Lower leg skin (tissue), 4 donors: ENCODE results near the gene NFKBIE. TPM values are rescaled to one million over a fixed set of nuclear protein-coding genes. Genes with fewer than 3 reads are reported as not detected.

Source experiments
- DNase-seq, 2 donors: peaks; one replicate each; pipeline ENCODE4 v3.0.0-alpha.2; 2019; ENCODE audit warnings: low spot score in 2 of 2
- H3K4me3 ChIP-seq: fragments of 200-600 bp; sonication (generic); 2 replicates; pipeline ENCODE4 v1.5.1; 2017; ENCODE audit warnings: mild to moderate bottlenecking, low read depth; ENCODE audit not compliant: poor library complexity, severe bottlenecking
- CTCF ChIP-seq, 3 donors: fragments of 450-650 bp; IDR thresholded peaks; one replicate each; pipeline ENCODE4 v1.5.1; 2016; ENCODE audit warnings: antibody characterized with exemption in 3 of 3, mild to moderate bottlenecking in 3 of 3, moderate library complexity in 2 of 3
- POLR2A ChIP-seq, 2 donors: fragments of 450-650 bp; IDR thresholded peaks; one replicate each; pipeline ENCODE4 v1.6.1; 2016 to 2017; ENCODE audit warnings: antibody characterized with exemption in 2 of 2, mild to moderate bottlenecking in 1 of 2, moderate library complexity in 1 of 2
- WGBS, 2 donors: methylation state at CpG; one replicate each; pipeline ENCODE4 v1.1.5; 2018; 5-methylcytosine and 5-hydroxymethylcytosine counted together
- intact Hi-C: fragments of 100-400 bp; cut with DNase I; formaldehyde crosslinking; loops from one replicate; pipeline ENCODE4 v1.15.0; 2023; ENCODE audit warnings: low total_unique reads
- total RNA-seq, 4 donors: library from RNA; depleted of rRNA; stranded (reverse); fragments of >200 nt; gene quantifications; one replicate each; pipeline ENCODE4 v1.1.0, GENCODE V29; 2016

NFKBIE gene
- total RNA-seq, 4 donors from 2014 or later, result 10.8 to 21.1 (median 17.3) TPM

DNA sequence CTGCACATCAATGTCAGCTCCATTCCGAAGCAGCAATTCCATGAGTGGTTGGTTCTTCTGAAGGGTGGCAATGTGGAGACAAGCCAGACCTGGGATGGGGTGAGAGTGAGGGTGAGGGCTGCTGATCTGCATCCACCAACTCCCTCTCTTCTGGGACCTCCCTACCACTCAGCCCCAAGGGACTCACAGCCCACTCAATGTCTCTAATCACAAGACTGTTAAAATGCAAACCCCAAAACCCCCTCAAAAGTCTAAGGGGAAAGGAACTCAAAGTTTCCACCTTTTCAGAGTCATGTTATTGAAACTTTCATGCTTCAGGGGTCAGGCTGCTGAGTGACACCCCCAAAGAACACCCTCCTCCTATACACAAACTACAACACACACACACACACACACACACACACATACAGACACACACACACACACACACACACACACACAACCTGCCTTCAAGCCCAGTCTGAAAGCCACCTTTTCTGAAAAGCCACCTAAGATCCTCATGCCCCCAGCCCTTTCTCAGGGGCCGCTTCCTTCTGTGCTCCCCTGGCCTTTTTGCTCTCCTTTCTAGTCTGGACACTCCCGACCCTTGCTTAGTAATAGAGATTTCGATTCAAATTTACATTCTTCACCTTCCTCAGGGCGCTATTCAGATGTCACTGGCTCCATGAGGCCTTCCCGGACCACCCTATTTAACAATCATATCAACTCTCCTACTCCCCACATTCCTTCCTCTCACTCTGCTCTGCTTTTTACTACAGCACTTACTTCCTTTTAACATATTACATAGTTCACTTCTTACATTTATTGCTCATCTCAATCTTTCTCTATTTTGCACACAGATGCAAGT is 4.7 kb downstream of the NFKBIE start:
- 95 to 96% methylated on average over 6 of the region's 6 CpGs for WGBS, 2 donors
- no peak overlapping the region for H3K4me3 ChIP-seq
- TF ChIP-seq CTCF (IDR thresholded peaks at IDR 0.05) (no peak), POLR2A (IDR thresholded peaks at IDR 0.05) (no peak)
- DNase-seq, result no peak
- intact Hi-C loops, result no loop called here

DNA sequence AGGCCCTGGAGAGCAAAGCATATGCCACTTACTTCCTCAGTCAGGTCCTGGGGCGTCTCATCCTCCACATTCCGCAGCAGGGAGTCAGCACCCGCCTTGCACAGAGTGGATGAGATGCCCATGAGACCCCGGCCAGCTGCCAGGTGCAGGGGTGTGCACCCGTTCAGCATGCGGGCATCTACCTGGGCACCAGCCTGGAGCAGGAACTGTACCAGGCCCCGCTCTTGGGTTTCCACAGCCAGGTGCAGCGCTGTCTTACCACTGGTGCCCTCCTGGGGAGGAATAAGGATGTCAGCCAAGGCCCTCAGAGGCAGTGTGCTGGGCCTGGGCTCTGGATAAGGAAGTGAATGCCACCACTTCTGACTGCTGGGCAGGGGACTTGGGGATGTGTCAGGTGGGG is 5.3 kb downstream of the NFKBIE start:
- WGBS, 2 donors, result 93% methylated on average over 7 to 8 of the region's 8 CpGs
- TF ChIP-seq CTCF (IDR thresholded peaks at IDR 0.05) (no peak), POLR2A (IDR thresholded peaks at IDR 0.05) (no peak)
- intact Hi-C loops, result no loop called here
- H3K4me3 ChIP-seq, result no peak overlapping the region
- DNase-seq, result no peak

- no peak for DNase-seq
- no peak overlapping the region for H3K4me3 ChIP-seq
- intact Hi-C loops, result loop anchor here (5.0 kb wide), 1 partner anchor 87 kb away; no protein-coding TSS in a partner anchor
- WGBS, 2 donors, result 89 to 92% methylated on average over 3 of the region's 3 CpGs
- TF ChIP-seq POLR2A (IDR thresholded peaks at IDR 0.05) (no peak), CTCF (IDR thresholded peaks at IDR 0.05) (no peak)
Observed at GRCh38 chr6:44258921-44259320, 6.4 kb downstream of the NFKBIE start.

DNA sequence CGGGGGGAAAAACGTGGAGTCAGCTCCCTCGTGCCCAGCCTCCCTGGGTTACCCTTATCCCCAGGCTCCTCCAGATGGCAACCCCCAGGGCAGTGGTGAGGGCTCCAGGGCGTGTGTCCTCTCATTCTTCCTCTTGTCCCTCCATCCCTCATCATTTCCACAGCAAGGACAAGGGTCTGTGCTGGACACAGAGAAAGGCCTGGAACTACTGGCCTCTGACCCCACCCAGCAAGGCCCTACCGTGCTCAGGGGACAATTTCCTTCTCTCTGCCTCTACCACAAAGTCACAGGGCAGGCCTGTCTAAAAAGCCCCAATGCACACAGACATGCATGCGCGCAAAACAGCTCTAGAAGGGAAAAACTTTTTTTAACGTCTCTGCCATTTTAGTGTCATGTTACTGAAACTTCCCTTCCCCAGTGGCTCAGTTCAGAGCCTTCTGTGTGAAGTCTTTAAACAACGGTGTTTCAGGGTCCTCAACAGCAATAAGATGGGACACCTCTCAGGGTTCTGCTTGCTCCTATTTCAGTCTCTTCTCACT is 7.0 kb downstream of the NFKBIE start:
- intact Hi-C loops, result loop anchor here (5.0 kb wide), 1 partner anchor 86 kb away; no protein-coding TSS in a partner anchor

DNA sequence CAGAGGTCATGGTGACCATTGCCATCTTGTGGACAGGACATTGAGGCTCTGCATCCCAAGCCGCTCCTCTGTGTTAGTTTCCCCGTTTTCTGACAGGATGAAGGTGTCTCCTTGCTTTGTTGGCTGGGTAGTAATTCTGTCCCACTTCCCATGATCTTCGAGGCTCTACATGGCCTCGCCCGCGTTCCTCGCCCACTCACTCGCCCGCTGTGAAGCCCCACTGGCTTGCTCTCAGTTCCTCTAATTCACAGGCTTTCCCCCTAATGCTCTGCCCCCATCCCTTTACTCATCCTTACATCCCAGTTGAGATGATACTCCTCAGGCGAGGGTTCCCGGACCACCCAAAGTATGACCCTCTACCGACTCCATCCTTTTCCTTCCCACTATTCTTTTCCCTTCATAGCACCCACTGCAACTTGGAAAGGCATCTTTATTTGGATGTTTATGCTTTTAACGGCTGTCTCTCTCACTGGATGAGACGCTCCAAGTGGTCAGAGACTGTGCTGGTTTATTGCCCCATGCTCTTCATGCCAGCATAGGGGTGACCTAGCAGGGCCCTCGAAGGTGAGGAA is 7.5 kb downstream of the NFKBIE start:
- no peak for TF ChIP-seq POLR2A (IDR thresholded peaks at IDR 0.05)
- DNase-seq, result no peak
- intact Hi-C loops, result loop anchor here (5.0 kb wide), 1 partner anchor 86 kb away; no protein-coding TSS in a partner anchor
- H3K4me3 ChIP-seq, result no peak overlapping the region
- WGBS, 2 donors, result 25 to 28% methylated on average over 15 of the region's 15 CpGs

More for the DNA sequence above, 7.0 kb downstream of the NFKBIE start:
- DNase-seq, result no peak
- no peak overlapping the region for H3K4me3 ChIP-seq
- WGBS, 2 donors, result 85 to 87% methylated on average over 9 of the region's 9 CpGs
- TF ChIP-seq POLR2A (IDR thresholded peaks at IDR 0.05), result no peak

DNA sequence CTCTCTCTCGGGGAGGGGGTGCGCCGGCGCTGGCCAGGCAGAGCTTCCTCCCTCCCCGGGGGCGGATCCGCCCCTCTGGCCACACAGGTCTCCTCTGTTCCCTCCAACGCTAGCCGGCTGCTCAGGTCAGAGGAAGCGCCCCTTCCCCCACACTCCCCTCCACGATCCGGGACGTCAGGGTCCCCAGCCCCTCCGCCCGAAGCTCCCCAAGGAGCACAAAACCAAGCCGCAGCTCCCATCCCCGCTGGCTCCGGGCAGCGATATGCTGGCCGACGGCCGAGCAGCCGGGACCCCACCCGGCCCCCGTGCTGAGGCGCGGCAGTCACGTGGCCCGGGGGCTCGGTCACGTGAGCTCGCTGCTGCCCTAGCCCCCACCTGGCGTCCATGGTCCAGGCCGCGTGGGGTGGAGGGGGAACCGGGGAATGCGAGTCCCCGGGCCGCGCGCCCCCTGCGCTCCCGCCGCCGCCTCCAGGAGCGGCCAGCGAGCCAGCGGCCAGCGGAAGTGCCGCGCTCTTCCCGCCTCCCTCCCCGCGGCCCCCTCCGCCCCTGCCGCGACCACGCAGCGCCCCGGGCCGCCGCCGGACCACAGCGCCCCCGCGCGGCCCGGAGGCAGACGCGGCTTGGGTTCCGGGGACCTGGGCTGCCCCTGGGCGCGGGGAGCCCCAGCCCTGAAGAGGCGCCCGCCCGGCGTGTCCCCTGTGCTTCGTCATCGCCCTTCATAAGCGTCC is 8.2 kb downstream of the NFKBIE start, which contains the start of gene SLC35B2:
TSS of gene SLC35B2 (minus strand) at position 504 of the 728 bp plus-strand sequence. CDS start at position 386, 118 bp downstream.
- peak within 1 kb of the TSS; percentile 81 for H3K4me3 ChIP-seq
- intact Hi-C loops, result loop anchor here (5.0 kb wide), 1 partner anchor 85 kb away; no protein-coding TSS in a partner anchor
- 0 to 1% methylated on average over 19 to 33 of the region's 80 CpGs for WGBS, 2 donors
- TF ChIP-seq CTCF (IDR thresholded peaks at IDR 0.05) (no peak), POLR2A (IDR thresholded peaks at IDR 0.05) (no peak)
- DNase-seq, result peak; percentile 48 to 93
